Gastrocnemius medialis (tissue), 4 donors: ENCODE data around the gene MCOLN1. TPM values are rescaled to one million over a fixed set of nuclear protein-coding genes. Genes with fewer than 3 reads are reported as not detected.
"Not testable (repeated sequence)": the region's sequence is repeated elsewhere in the genome, so short reads cannot be mapped to it uniquely, and the experiment has no call there.

Source experiments
- ATAC-seq, 2 donors: fragments of 150-250 bp; one replicate each; pipeline ENCODE4 v1.9.1; 2016
- DNase-seq, 2 donors: peaks; one replicate each; pipeline ENCODE4 v3.0.0-alpha.2; 2019
- H3K27ac ChIP-seq, 4 donors: fragments of 200-600 bp; sonication (generic); 1 replicate in 1 of 4; 2 replicates in 3 of 4; pipeline ENCODE4 v1.5.1; 2016 to 2018; ENCODE audit warnings: mild to moderate bottlenecking in 2 of 4, moderate library complexity in 1 of 4
- H3K27me3 ChIP-seq, 3 donors: fragments of 200-600 bp; sonication (generic) in 2 of 3; 1 replicate in 1 of 3; 2 replicates in 2 of 3; pipeline versions ENCODE4 v1.5.1 to v1.6.0; 2016 to 2019; ENCODE audit warnings: mild to moderate bottlenecking in 1 of 3, moderate library complexity in 1 of 3
- H3K36me3 ChIP-seq, 2 donors: fragments of 200-600 bp; sonication (generic) in 1 of 2; one replicate each; pipeline ENCODE4 v1.5.1; 2017 to 2018
- H3K4me1 ChIP-seq, 2 donors: fragments of 200-600 bp; sonication (generic) in 1 of 2; one replicate each; pipeline ENCODE4 v1.5.1; 2016 to 2017; ENCODE audit warnings: mild to moderate bottlenecking in 2 of 2
- H3K4me3 ChIP-seq, 4 donors: fragments of 200-600 bp; sonication (generic) in 3 of 4; 1 replicate in 1 of 4; 2 replicates in 3 of 4; pipeline ENCODE4 v1.5.1; 2016 to 2019; ENCODE audit warnings: mild to moderate bottlenecking in 2 of 4
- H3K9me3 ChIP-seq, 3 donors: fragments of 200-600 bp; sonication (generic) in 2 of 3; 1 replicate in 1 of 3; 2 replicates in 2 of 3; pipeline ENCODE4 v1.5.1; 2016 to 2019
- CTCF ChIP-seq, 5 experiments: fragments of 450-650 bp in 3 of 5; fragments of 200-600 bp in 2 of 5; sonication (generic) in 2 of 5; IDR thresholded peaks in 4 of 5; conservative IDR thresholded peaks in 1 of 5; 1 replicate in 4 of 5; 2 replicates in 1 of 5; pipeline ENCODE4 v1.5.1; 2016 to 2019; ENCODE audit warnings: antibody characterized with exemption in 5 of 5, mild to moderate bottlenecking in 3 of 5, moderate library complexity in 3 of 5
- POLR2A ChIP-seq, 2 donors: fragments of 450-650 bp; IDR thresholded peaks; one replicate each; pipeline ENCODE4 v1.6.1; 2017; ENCODE audit warnings: antibody characterized with exemption in 2 of 2, mild to moderate bottlenecking in 2 of 2, moderate library complexity in 2 of 2
- in situ Hi-C, 4 donors: fragments of 200-750 bp; cut with MboI; loops; one replicate each; pipeline versions ENCODE4 v1.15.0 to v1.8.0; 2017; ENCODE audit warnings: low sequenced_read_pairs in 4 of 4
- intact Hi-C: fragments of 100-400 bp; cut with DNase I; formaldehyde crosslinking; loops from one replicate; pipeline ENCODE4 v1.15.1; 2023; ENCODE audit warnings: low total_unique reads
- total RNA-seq, 4 donors: library from RNA; depleted of rRNA; stranded (reverse); fragments of >200 nt; gene quantifications; one replicate each; pipeline versions ENCODE4 v1.1.0 to v1.2.3, GENCODE V29; 2016

Gene MCOLN1
- total RNA-seq, 4 donors from 2014 or later, result 9.2 to 13.6 (median 11.5) TPM

DNA sequence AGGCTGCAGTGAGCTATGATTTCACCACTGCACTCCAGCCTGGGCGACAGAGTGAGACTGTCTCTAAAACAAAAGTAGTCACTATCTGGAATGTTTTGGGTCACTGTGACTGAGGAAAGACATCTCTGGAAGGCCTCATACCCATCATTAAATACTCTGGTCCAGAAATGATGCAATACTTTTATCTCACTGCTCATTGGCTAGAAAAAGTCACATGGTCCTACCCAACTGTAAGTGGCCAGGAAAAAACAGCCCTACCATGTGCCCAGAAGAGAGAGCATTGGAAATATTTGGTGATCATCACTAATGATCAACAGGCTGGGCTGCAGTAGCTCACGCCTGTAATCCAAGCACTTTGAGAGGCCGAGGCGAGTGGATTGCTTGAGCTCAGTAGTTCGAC, 42.9 kb downstream of the MCOLN1 start:
- Histone ChIP-seq H3K4me1 (no peaks in the 10 kb centered on the region), H3K9me3 (no peaks in the 10 kb centered on the region), H3K27ac (no peak overlapping the region), H3K36me3 (peaks cover 0 to 3% of the 10 kb centered on the region in 2 donors), H3K4me3 (no peak overlapping the region), H3K27me3 (no peaks in the 10 kb centered on the region)
- intact Hi-C loops (no loop called here), in situ Hi-C loops (loop anchor here in 3 of 4 donors (5.0 to 10.0 kb wide), 4 partner anchors 109 to 239 kb away; partner anchors contain the start of gene MCEMP1 (in 1 of the 3))
- no peak for ATAC-seq
- TF ChIP-seq POLR2A (IDR thresholded peaks at IDR 0.05) (no peak), CTCF (IDR thresholded peaks at IDR 0.05 in 4 of 5, conservative IDR thresholded peaks at IDR 0.05 in 1 of 5) (no peak)
- no peak for DNase-seq

DNA sequence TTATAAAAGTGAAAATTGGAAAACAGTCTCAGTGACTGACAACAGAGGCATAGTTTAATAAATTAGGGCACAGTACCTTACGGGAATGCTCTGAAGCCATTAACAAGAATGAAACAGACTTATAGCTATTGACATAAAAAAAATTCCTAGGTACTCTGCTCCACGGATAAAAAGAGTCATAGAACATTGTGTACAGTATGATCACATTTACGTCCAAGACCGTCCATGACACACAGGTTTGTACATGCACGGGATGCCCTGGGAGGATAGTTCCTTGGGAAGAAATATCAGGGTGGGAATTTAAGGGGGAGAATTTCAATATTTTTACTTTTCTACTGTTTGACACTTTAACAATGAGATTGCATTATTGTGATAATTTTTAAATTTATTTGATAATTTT, 48.3 kb downstream of the MCOLN1 start:
- Histone ChIP-seq H3K36me3 (no peaks in the 10 kb centered on the region), H3K27me3 (no peaks in the 10 kb centered on the region), H3K4me3 (no peak overlapping the region), H3K4me1 (no peaks in the 10 kb centered on the region), H3K27ac (no peak overlapping the region), H3K9me3 (no peaks in the 10 kb centered on the region)
- DNase-seq, result no peak
- no peak for ATAC-seq
- TF ChIP-seq POLR2A (IDR thresholded peaks at IDR 0.05) (no peak), CTCF (IDR thresholded peaks at IDR 0.05 in 4 of 5, conservative IDR thresholded peaks at IDR 0.05 in 1 of 5) (no peak)
- in situ Hi-C loops, result loop anchor here in 1 of 4 donors (5.0 kb wide), 2 partner anchors 112 to 227 kb away; partner anchors contain the start of gene TRAPPC5
- intact Hi-C loops, result no loop called here

- H3K27ac ChIP-seq, result no peak overlapping the region
- in situ Hi-C loops, result no loop called here
- no peaks in the 10 kb centered on the region for H3K27me3 ChIP-seq
- ATAC-seq (no peak), DNase-seq (no peak)
- intact Hi-C loops, result no loop called here
- TF ChIP-seq CTCF (IDR thresholded peaks at IDR 0.05 in 4 of 5, conservative IDR thresholded peaks at IDR 0.05 in 1 of 5) (no peak), POLR2A (IDR thresholded peaks at IDR 0.05) (no peak)
- H3K4me1 ChIP-seq, result no peaks in the 10 kb centered on the region
- H3K9me3 ChIP-seq, result no peaks in the 10 kb centered on the region
- no peaks in the 10 kb centered on the region for H3K36me3 ChIP-seq
- H3K4me3 ChIP-seq, result no peak overlapping the region
Observed at GRCh38 chr19:7575434-7576040, 53.1 kb downstream of the MCOLN1 start.

DNA sequence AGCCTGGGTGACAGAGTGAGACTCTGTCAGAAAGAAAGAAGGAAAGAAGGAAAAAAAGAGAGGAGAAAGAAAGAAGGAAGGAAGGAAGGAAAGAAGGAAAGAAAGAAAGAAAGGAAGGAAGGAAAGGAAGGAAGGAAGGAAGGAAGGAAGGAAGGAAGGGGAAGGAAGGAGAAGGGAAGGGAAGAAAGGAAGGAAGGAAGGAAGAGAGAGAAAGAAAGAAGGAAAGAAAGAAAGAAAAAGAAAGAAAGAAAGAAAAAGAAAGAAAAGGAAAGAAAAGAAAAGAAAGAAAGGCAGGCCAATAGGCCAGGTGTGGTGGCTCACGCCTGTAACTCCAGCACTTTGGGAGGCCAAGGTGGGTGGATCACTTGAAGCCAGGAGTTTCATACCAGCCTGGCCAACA, 55.0 kb downstream of the MCOLN1 start:
- H3K4me3 ChIP-seq, H3K27me3 ChIP-seq, H3K36me3 ChIP-seq, H3K9me3 ChIP-seq, intact Hi-C loops, in situ Hi-C loops, H3K27ac ChIP-seq, H3K4me1 ChIP-seq, ATAC-seq, DNase-seq: not testable (repeated sequence)

DNA sequence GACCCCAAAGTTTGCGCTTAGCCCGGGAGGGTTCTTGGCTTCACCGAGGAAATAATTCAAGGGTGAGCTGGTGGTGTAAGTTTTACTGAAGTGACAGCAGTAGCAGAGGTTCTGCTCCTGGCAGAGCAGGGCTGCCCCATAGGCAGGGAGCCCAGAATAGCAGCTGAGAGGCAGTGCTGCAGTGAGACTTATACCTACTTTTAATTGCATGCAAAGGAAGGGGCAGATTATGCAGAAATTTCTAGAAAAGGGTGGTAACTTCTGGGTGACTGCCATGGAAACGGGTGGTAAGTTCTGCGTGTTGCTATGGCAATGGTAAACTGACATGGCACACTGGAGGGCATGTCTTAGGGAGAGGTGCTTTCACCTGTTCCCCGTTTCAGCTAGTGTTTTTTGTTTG, 55.7 kb downstream of the MCOLN1 start:
- intact Hi-C loops (no loop called here), in situ Hi-C loops (no loop called here)
- ATAC-seq (no peak), DNase-seq (no peak)
- no peaks in the 10 kb centered on the region for H3K27me3 ChIP-seq
- no peaks in the 10 kb centered on the region for H3K36me3 ChIP-seq
- TF ChIP-seq CTCF (IDR thresholded peaks at IDR 0.05 in 4 of 5, conservative IDR thresholded peaks at IDR 0.05 in 1 of 5), result no peak
- TF ChIP-seq POLR2A (IDR thresholded peaks at IDR 0.05), result no peak
- no peak overlapping the region for H3K27ac ChIP-seq
- H3K4me1 ChIP-seq, result no peaks in the 10 kb centered on the region
- H3K9me3 ChIP-seq, result no peaks in the 10 kb centered on the region
- H3K4me3 ChIP-seq, result no peak overlapping the region
